ENCODE measurements around the gene TMEM100.

TMEM100 gene

GRCh38 chr17:55722742-55723487, at the start of gene TMEM100:
TMEM100 (minus strand) TSS chr17:55722864; CDS start chr17:55721070, 1,794 bp downstream.
- peak; percentile 27 for DNase-seq (ENCODE audit: low spot score)

DNA sequence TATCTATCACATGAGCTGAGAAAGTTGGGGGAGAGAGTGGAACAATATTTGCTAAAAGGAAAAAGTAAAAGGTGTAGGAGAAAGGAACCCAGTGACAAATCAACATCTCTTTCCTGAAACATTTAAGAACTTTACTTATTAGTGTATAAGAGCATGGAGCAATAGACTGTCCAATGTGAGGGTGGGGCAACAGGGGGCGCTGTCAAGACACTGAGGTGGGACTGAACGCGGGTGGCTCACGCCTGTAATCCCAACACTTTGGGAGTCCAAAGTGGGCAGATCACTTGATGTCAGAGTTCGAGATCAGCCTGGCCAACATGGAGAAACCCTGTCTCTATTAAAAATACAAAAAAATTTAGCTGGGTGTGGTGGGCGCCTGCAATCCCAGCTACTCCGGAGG, 49.4 kb upstream of the TMEM100 start:
- DNase-seq (ENCODE audit: low spot score), result no peak

GRCh38 chr17:55770196-55770870, 47.7 kb upstream of the TMEM100 start:
- DNase-seq (ENCODE audit: low spot score), result peak; percentile 63

DNA sequence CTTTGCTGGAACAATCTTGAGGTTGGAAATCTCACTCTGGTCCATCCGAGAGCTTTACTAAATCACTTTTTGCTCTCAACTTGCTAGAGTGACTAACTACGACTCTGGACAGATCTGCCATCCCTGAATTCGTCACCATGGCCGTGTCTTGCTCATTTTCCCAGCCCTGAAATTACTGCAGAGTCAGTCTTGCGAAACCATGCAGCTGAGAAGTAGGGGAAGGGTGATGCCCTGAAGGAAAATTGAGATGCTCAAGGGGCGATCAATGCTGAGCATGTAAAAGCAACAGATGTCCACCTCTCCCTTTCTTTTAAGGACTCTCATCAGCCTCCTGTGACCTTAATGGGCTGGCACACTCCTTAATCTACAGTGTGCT, 46.9 kb upstream of the TMEM100 start:
- no peak for DNase-seq (ENCODE audit: low spot score)

DNA sequence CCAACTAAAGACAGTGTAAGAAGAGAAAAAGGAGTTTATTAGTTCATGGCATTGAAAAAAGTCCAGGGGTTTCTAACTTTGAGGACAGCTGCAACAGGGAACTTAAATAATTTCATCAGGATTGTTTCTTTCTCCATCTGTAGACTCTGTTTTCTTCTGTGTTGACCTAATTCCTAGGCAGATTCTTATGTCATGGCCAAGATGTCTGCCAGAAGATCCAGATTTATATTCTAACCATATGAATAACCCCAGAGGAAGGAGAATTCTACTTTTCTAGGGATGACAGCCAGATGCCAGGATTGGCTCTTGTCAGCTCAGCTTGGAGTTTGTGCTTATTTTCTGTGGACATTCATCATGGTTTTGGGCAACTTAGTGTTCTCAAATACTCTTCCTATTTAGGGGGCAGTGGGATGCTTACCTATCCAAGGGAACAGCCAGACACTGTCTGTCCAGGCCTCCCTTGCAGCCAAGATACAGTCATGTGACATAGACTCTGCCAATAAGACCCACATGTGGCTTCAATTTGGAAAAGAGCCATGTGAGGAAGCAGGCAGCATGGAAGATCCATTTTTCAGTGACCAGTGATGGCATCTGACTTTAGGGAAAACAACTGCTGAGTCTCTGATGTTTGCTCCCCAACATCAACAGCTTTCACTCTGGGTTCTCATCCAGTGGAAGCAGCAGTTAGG, 46.4 kb upstream of the TMEM100 start:
- no peak for DNase-seq (ENCODE audit: low spot score)

GRCh38 chr17:55765472-55765871, 42.8 kb upstream of the TMEM100 start:
- no peak for DNase-seq (ENCODE audit: low spot score)

GRCh38 chr17:55764610-55765009, 41.9 kb upstream of the TMEM100 start:
- DNase-seq (ENCODE audit: low spot score), result no peak

GRCh38 chr17:55763856-55764255, 41.2 kb upstream of the TMEM100 start:
- no peak for DNase-seq (ENCODE audit: low spot score)

GRCh38 chr17:55762086-55762858, 39.6 kb upstream of the TMEM100 start:
- no peak for DNase-seq (ENCODE audit: low spot score)

- DNase-seq (ENCODE audit: low spot score), result no peak
Measured at GRCh38 chr17:55760643-55761355, 38.1 kb upstream of the TMEM100 start.

GRCh38 chr17:55758171-55758570, 35.5 kb upstream of the TMEM100 start:
- no peak for DNase-seq (ENCODE audit: low spot score)

DNA sequence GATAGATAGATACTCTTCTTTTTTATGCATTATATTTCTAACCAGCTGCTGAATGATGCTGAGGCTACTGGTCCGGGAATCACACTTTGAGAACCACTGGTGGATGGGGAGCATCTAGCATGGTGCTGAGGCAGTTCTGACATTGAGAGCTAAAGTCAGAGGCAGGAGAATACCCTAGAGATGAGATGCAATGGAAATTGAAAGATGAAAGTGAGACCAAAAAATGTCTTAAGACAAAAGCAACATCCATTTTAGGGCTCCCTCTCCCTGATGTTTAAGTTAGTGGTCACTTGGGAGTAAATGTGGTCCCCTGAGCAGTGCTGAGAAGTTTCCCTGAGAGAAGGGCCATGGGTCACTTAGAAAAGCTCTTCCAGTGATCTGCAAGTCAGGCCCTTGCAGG, 35.0 kb upstream of the TMEM100 start:
- DNase-seq (ENCODE audit: low spot score), result no peak

DNA sequence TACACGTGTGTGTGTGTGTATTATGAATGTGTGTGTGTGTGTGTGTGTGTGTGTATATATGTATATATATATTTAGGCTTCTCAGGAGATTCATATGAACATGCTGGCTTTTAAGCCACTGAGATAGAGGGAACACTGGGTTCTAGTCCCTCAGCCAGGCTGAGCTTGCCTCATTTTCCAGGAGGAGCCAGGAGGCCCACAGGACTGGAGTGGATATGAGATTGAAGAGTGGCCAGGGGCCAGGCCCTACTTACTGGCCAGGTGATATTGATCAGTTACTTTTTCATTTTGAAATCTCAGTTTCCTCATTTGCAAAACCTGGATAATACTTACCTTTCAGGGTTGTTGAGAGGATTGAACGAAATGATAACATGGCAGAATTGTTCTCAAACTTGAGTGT, 34.0 kb upstream of the TMEM100 start:
- no peak for DNase-seq (ENCODE audit: low spot score)

DNA sequence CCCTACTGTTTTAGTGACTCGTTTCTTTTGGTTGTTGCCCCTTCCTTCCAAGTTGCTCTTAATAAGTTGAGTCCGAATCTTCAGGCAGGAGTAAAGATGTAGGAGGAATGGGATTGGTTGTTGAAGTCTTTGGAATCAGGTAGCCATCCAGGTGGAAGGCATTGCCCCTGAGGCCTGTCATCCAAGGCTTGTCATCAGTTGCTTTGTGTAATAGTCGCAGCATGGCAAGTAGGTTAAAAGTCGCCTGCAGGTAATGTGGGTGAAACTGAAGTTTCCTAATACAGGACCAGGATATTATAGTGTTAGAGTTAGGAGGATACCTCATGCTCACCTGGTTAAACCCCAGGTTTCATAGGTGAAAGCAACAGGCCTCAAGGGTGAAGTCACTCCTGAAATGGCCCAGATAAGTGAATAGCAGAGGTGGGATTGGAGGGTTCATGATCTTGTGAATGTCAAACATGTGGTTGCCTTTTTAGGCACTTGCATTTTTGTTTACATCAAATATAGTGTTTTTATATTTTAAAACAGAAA, 29.1 kb upstream of the TMEM100 start:
- DNase-seq (ENCODE audit: low spot score), result no peak

DNA sequence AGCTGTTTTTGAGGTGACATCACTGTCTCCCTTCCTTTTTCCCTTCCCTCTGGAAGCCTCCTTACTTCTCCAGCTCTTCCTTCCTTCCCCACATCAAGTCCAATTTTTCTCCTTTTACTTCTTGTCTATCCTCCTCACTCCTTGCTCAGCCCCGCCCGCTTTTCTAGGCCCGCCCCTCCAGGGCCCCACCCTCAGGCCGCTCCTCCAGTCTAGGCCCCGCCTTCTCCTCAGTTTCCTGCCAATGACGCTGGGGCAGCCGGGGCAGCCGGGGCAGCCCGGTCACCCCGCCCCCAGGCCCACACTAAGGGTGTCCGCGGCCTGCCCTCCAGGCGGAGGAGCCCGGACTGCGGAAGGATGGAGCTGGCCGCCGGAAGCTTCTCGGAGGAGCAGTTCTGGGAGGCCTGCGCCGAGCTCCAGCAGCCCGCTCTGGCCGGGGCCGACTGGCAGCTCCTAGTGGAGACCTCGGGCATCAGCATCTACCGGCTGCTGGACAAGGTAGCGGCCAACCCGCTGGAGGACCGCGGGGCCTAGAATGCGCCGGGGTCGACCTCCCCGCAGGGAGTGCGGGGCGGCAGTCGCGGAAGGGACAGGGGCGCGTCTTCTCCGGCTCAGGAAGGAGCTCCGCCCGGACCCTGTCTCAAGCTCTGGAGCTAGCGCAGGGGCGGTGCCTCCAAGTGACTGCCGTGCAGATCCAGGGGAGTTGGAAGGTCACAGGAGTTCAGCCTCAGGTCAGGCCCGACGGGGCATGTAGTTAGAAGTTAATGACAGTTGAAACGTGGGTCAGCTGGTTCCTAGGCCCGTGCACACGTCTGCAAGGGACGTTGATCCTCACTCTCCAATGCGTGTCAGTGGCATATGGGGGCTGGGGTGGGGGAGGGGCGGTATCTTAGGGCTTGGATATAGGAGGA, 28.3 kb upstream of the TMEM100 start, which contains the start of gene PCTP:
Gene PCTP (plus strand): TSS at position 302 of the 908 bp plus-strand sequence. CDS start 53 bp downstream, at position 355.
- peak; percentile 87 for DNase-seq (ENCODE audit: low spot score)

DNA sequence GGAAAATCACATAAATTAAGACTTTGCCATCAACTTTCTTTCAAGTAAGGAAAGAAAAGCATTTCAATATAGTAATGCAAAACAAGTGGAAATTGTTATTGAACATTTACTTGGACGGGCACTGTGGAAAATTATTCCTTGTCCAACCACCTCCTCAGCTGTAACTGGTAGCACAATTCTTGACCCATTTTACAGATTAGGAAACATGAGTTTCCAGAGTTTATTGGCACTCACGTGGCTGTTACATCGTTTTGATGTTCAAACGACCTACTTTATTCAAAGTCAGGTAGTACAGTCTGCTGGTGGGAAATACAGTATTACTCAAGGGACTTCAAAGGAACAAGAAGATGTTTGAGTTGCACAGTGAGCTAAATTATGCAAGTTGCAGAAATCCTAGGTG, 27.3 kb upstream of the TMEM100 start:
- DNase-seq (ENCODE audit: low spot score), result no peak

DNA sequence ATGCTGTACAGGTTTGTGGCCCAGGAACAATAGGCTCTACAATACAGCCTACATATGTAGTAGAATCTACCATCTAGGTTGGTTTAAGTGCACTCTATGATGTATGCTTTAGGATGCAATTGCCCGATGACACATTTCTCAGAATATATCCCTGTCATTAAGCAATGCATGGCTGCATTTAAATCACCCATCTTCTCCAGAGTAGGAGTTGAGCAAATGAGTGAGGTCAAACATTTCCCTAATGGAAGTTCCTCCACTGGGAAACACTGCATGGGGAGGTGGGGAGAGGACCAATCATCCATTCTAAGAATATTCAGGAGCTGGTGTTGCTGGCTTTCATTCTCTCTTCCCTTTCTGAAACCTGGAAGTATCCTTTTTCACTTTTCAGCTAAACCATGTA, 26.2 kb upstream of the TMEM100 start:
- no peak for DNase-seq (ENCODE audit: low spot score)

DNA sequence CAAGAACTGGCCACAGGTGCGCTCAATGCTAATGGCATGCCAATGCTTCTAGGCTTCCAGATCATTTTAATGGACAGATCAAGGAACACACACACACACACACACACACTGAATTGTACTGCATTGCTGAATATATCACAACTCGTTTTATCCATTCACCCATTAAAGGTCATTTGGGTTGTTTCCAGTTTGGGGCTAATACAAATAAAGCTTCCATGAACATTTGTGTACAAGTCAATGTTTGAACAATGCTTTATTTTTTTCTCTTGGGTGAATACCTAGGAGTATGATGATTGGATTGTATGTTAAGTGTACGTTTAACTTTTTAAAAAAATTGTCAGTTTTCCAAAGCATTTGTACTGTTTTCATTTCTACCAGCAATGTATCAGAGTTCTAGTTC, 24.5 kb upstream of the TMEM100 start:
- DNase-seq (ENCODE audit: low spot score), result no peak

DNA sequence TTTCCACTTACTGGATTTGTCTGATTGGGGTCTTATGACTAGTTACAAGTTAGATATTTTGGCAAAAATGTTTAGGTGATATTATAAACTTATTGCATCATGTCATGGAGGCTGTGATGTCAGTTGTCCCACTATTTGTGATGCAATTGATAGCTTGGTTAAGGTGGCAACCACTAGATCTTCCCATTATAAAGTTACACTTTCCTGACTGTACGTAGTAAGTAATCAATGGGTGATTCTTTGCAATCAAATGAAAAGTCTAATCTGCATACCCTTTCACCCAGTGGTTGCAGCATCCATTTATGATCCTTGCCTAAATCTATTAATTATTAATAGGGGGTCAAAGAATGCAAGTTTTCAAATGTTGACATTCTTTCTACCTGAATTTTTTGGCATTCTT, 23.8 kb upstream of the TMEM100 start:
- DNase-seq (ENCODE audit: low spot score), result no peak

DNA sequence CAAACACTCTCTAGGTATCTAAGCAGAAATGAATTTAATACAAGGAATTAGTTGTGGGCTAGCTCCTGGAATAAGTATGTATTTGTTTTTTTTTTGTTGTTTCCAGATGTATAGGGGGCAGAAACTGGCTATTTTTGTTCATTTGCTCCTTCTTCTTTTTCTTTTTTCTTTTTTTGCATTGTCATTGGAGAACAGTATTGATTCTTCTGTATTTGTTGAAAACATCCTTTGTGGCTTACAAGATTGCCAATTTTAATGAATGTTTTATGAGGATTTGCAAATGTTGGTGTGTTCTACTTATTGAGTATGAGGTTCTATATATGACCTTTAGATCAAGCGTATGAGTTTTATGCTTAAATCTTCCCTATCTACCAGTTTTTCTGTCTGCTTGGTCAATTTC, 22.6 kb upstream of the TMEM100 start:
- no peak for DNase-seq (ENCODE audit: low spot score)
